ENCODE data around the gene RADIL.

The RADIL gene

GRCh38 chr7:4831723-4832495 is 51.6 kb downstream of the RADIL start:
- no peak for FAIRE-seq

GRCh38 chr7:4830176-4830575 is 53.3 kb downstream of the RADIL start:
- FAIRE-seq = no peak

GRCh38 chr7:4828720-4829383 is 54.7 kb downstream of the RADIL start:
- no peak for FAIRE-seq

GRCh38 chr7:4825081-4825480 is 58.4 kb downstream of the RADIL start:
- FAIRE-seq = no peak

- no peak for FAIRE-seq
These were observed 59.3 kb downstream of the RADIL start for GRCh38 chr7:4824120-4824775.

- FAIRE-seq = no peak
These were observed 59.9 kb downstream of the RADIL start for GRCh38 chr7:4823441-4824119.

- FAIRE-seq = no peak
These were observed 60.8 kb downstream of the RADIL start for GRCh38 chr7:4822677-4823076.

GRCh38 chr7:4820967-4821471 is 62.5 kb downstream of the RADIL start:
- FAIRE-seq = no peak

- no peak for FAIRE-seq
These were observed 63.0 kb downstream of the RADIL start for GRCh38 chr7:4820405-4820966.

- no peak for FAIRE-seq
These were observed 63.7 kb downstream of the RADIL start for GRCh38 chr7:4819560-4820404.

- FAIRE-seq = no peak
These were observed 65.3 kb downstream of the RADIL start for GRCh38 chr7:4818000-4818794.

GRCh38 chr7:4817178-4817901 is 66.2 kb downstream of the RADIL start:
- no peak for FAIRE-seq

GRCh38 chr7:4816419-4817080 is 67.0 kb downstream of the RADIL start:
- no peak for FAIRE-seq

- FAIRE-seq = no peak
These were observed 67.7 kb downstream of the RADIL start for GRCh38 chr7:4815609-4816418.

GRCh38 chr7:4815121-4815520 is 68.4 kb downstream of the RADIL start:
- FAIRE-seq = no peak

- FAIRE-seq = no peak
These were observed 69.1 kb downstream of the RADIL start for GRCh38 chr7:4814433-4814832.

GRCh38 chr7:4809666-4810065 is 73.8 kb downstream of the RADIL start:
- FAIRE-seq = no peak

GRCh38 chr7:4809091-4809591 is 74.4 kb downstream of the RADIL start:
- FAIRE-seq = no peak

GRCh38 chr7:4808565-4808964 is 75.0 kb downstream of the RADIL start:
- FAIRE-seq = no peak
